ENCODE results near the gene ELAPOR1. TPM values are rescaled to one million over a fixed set of nuclear protein-coding genes. Genes with fewer than 3 reads are reported as not detected.

The ELAPOR1 gene
- total and polyA plus RNA-seq, 9 of the 15 experiments (the other 6 are each of a cell fraction or from before 2014, with no cell fraction given): 0.07 to 1.2 (median 0.18) TPM

DNA sequence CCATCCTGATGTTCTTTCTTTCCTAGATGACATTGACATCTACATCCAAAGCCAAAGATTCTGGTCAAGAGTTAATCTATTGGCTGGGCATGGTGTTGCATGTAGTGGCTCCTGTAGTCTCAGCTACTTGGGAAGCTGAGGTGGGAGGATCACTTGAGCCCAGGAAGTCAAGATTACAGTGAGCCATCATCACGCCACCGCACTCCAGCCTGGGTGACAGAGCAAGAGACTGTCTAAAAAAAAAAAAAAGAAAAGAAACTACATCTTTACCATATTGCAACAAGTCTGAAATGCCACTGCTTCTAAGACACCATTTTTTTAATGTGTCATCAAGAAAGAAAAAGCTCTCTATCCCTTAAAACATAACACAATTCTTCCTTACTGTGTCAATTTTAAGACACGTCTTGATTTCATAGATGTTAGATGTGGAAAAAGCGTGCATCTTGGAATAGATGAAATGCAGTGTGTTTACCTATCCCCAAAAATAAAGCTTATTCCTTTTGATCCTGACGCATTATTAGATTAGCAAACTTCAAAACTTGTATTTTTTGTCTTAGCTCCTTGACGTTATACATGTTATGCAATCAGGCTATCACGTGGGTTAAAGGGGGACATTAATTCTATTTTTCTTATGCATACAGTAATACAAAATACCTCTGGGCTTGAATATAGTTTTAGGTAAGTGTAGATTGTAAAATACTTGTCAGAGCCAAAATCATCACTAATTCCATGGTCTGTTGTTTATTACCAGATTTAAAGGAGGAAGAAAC, 46.3 kb downstream of the ELAPOR1 start (continued):
- TF ChIP-seq, protein P1, sequence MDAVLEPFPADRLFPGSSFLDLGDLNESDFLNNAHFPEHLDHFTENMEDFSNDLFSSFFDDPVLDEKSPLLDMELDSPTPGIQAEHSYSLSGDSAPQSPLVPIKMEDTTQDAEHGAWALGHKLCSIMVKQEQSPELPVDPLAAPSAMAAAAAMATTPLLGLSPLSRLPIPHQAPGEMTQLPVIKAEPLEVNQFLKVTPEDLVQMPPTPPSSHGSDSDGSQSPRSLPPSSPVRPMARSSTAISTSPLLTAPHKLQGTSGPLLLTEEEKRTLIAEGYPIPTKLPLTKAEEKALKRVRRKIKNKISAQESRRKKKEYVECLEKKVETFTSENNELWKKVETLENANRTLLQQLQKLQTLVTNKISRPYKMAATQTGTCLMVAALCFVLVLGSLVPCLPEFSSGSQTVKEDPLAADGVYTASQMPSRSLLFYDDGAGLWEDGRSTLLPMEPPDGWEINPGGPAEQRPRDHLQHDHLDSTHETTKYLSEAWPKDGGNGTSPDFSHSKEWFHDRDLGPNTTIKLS (IDR thresholded peaks at IDR 0.05; ENCODE audit: borderline replicate concordance, low read depth): no peak
- TF ChIP-seq CEBPG (CRISPR knock-in tag; IDR thresholded peaks at IDR 0.05) (no peak), CEBPG (tag; conservative IDR thresholded peaks at IDR 0.05 in 1 of 2, IDR thresholded peaks at IDR 0.05 in 1 of 2) (peak; percentile 5 to 71; a peak in 2 of 4 replicates), ZNF778 (CRISPR knock-in tag; IDR thresholded peaks at IDR 0.05) (no peak), HMG20A (CRISPR knock-in tag; conservative IDR thresholded peaks at IDR 0.05) (no peak), TCF3 (CRISPR knock-in tag; IDR thresholded peaks at IDR 0.05) (no peak), HDAC2 (IDR thresholded peaks at IDR 0.05) (no peak), EGR1 (conservative IDR thresholded peaks at IDR 0.05) (peak; percentile 39), SMARCA4 (IDR thresholded peaks at IDR 0.05) (0 out of 2 replicates have a peak, but pooled peaks have one; percentile 23), ZNF431 (CRISPR knock-in tag; IDR thresholded peaks at IDR 0.05) (no peak), CBFB (CRISPR knock-in tag; IDR thresholded peaks at IDR 0.05) (no peak), KLF10 (CRISPR knock-in tag; IDR thresholded peaks at IDR 0.05) (no peak)
- TF ChIP-seq, protein P2, sequence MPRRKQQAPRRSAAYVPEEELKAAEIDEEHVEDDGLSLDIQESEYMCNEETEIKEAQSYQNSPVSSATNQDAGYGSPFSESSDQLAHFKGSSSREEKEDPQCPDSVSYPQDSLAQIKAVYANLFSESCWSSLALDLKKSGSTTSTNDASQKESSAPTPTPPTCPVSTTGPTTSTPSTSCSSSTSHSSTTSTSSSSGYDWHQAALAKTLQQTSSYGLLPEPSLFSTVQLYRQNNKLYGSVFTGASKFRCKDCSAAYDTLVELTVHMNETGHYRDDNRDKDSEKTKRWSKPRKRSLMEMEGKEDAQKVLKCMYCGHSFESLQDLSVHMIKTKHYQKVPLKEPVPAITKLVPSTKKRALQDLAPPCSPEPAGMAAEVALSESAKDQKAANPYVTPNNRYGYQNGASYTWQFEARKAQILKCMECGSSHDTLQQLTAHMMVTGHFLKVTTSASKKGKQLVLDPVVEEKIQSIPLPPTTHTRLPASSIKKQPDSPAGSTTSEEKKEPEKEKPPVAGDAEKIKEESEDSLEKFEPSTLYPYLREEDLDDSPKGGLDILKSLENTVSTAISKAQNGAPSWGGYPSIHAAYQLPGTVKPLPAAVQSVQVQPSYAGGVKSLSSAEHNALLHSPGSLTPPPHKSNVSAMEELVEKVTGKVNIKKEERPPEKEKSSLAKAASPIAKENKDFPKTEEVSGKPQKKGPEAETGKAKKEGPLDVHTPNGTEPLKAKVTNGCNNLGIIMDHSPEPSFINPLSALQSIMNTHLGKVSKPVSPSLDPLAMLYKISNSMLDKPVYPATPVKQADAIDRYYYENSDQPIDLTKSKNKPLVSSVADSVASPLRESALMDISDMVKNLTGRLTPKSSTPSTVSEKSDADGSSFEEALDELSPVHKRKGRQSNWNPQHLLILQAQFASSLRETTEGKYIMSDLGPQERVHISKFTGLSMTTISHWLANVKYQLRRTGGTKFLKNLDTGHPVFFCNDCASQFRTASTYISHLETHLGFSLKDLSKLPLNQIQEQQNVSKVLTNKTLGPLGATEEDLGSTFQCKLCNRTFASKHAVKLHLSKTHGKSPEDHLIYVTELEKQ (CRISPR knock-in tag; IDR thresholded peaks at IDR 0.05): no peak
- TF ChIP-seq, protein P3, sequence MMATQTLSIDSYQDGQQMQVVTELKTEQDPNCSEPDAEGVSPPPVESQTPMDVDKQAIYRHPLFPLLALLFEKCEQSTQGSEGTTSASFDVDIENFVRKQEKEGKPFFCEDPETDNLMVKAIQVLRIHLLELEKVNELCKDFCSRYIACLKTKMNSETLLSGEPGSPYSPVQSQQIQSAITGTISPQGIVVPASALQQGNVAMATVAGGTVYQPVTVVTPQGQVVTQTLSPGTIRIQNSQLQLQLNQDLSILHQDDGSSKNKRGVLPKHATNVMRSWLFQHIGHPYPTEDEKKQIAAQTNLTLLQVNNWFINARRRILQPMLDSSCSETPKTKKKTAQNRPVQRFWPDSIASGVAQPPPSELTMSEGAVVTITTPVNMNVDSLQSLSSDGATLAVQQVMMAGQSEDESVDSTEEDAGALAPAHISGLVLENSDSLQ (IDR thresholded peaks at IDR 0.05): no peak
- TF ChIP-seq, protein P4, sequence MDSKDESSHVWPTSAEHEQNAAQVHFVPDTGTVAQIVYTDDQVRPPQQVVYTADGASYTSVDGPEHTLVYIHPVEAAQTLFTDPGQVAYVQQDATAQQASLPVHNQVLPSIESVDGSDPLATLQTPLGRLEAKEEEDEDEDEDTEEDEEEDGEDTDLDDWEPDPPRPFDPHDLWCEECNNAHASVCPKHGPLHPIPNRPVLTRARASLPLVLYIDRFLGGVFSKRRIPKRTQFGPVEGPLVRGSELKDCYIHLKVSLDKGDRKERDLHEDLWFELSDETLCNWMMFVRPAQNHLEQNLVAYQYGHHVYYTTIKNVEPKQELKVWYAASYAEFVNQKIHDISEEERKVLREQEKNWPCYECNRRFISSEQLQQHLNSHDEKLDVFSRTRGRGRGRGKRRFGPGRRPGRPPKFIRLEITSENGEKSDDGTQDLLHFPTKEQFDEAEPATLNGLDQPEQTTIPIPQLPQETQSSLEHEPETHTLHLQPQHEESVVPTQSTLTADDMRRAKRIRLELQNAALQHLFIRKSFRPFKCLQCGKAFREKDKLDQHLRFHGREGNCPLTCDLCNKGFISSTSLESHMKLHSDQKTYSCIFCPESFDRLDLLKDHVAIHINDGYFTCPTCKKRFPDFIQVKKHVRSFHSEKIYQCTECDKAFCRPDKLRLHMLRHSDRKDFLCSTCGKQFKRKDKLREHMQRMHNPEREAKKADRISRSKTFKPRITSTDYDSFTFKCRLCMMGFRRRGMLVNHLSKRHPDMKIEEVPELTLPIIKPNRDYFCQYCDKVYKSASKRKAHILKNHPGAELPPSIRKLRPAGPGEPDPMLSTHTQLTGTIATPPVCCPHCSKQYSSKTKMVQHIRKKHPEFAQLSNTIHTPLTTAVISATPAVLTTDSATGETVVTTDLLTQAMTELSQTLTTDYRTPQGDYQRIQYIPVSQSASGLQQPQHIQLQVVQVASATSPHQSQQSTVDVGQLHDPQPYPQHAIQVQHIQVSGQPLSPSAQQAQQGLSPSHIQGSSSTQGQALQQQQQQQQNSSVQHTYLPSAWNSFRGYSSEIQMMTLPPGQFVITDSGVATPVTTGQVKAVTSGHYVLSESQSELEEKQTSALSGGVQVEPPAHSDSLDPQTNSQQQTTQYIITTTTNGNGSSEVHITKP (IDR thresholded peaks at IDR 0.05; ENCODE audit: partially characterized antibody): no peak

Data from K562 (cell line).